ENCODE data around the gene TFCP2.

TFCP2 gene

GRCh38 chr12:51055060-51055459 is 117.9 kb downstream of the TFCP2 start:
- no peak for DNase-seq (ENCODE audit: low read depth)
- H3K4me3 ChIP-seq (ENCODE audit: control insufficient read depth, low read depth, low read length): no peak overlapping the region
- TF ChIP-seq, protein P1, sequence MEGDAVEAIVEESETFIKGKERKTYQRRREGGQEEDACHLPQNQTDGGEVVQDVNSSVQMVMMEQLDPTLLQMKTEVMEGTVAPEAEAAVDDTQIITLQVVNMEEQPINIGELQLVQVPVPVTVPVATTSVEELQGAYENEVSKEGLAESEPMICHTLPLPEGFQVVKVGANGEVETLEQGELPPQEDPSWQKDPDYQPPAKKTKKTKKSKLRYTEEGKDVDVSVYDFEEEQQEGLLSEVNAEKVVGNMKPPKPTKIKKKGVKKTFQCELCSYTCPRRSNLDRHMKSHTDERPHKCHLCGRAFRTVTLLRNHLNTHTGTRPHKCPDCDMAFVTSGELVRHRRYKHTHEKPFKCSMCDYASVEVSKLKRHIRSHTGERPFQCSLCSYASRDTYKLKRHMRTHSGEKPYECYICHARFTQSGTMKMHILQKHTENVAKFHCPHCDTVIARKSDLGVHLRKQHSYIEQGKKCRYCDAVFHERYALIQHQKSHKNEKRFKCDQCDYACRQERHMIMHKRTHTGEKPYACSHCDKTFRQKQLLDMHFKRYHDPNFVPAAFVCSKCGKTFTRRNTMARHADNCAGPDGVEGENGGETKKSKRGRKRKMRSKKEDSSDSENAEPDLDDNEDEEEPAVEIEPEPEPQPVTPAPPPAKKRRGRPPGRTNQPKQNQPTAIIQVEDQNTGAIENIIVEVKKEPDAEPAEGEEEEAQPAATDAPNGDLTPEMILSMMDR (conservative IDR thresholded peaks at IDR 0.05; ENCODE audit: control insufficient read depth, insufficient read depth, low read depth, low read length): no peak

GRCh38 chr12:51051787-51052186 is 121.1 kb downstream of the TFCP2 start:
- H3K4me3 ChIP-seq (ENCODE audit: control insufficient read depth, low read depth, low read length): no peak overlapping the region
- DNase-seq (ENCODE audit: low read depth): no peak
- TF ChIP-seq, protein P1 (conservative IDR thresholded peaks at IDR 0.05; ENCODE audit: control insufficient read depth, insufficient read depth, low read depth, low read length): no peak

- TF ChIP-seq, protein P1 (conservative IDR thresholded peaks at IDR 0.05; ENCODE audit: control insufficient read depth, insufficient read depth, low read depth, low read length): no peak
- peak overlapping the region; percentile 79 for H3K4me3 ChIP-seq (ENCODE audit: control insufficient read depth, low read depth, low read length)
- DNase-seq (ENCODE audit: low read depth): no peak
Measured at GRCh38 chr12:51049525-51049924, 123.4 kb downstream of the TFCP2 start.

DNA sequence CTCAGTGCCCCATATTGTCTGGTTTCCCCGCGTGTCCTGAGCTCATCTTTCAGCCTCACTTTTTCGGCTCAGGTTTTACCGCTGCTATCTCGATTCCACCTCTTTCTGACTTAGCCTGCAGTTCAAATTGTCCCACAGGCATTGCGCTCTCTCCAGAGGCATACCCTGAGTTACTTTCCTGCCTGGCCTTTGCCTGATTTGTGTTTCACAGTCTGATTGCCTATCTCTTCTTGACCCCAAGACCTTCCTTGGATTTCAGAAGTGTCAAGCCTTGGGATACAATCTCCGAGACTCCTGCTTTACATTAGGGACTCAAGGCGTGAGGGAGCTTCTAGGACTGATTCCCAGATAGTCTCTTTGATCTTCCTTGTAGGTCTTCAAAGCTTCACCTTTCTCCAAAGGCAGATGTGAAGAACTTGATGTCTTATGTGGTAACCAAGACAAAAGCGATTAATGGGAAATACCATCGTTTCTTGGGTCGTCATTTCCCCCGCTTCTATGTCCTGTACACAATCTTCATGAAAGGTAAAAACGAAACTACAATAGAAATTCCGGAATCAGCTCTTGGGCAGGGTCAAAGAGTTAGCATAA is 124.2 kb downstream of the TFCP2 start:
- TF ChIP-seq, protein P1 (conservative IDR thresholded peaks at IDR 0.05; ENCODE audit: control insufficient read depth, insufficient read depth, low read depth, low read length): no peak
- DNase-seq (ENCODE audit: low read depth): peak; percentile 6
- H3K4me3 ChIP-seq (ENCODE audit: control insufficient read depth, low read depth, low read length): peak overlapping the region; percentile 79

DNA sequence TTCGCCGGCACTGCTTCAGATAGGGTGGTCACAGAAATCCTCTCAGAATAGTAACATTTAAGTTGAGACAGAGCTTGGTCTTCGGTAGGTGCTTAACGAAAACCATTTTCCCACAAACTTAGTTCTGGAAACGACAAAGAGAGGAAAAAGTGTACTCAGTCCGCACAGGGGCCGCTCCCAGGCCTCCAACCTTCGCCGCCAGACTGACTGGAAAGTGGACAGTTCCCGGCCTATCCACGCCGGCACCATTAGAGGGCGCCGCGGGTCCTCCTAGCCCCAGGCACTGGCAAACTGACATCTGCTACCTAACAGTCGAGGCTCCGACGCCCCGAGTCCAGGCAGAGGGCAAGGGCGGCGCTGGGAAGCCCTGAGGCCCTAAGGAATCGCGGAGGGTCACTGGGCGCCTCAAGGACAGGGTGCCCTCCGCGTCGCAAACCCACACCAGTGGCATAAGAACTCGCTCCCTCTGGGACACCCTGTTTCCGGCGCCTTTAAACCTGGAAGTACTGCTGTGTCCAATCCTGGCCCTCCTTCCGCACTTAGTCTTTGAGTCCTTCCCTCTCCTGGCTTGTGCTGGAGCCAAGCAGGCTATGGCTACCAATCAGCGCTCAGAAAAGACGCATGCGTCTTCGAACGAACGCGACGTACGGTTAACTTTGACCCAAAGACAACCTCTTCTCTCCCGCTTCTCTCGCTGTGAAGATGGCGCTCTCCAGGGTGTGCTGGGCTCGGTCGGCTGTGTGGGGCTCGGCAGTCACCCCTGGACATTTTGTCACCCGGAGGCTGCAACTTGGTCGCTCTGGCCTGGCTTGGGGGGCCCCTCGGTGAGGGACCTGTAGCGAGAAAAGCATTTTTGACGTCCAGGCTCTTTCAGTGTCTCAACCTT is 125.0 kb downstream of the TFCP2 start, which contains the start of gene LETMD1:
TSS of gene LETMD1 (plus strand) at position 673 of the 886 bp plus-strand sequence. CDS start at position 703, 30 bp downstream.
- H3K4me3 ChIP-seq (ENCODE audit: control insufficient read depth, low read depth, low read length): peak within 1 kb of the TSS; percentile 79
- DNase-seq (ENCODE audit: low read depth): peak; percentile 99
- TF ChIP-seq, protein P1 (conservative IDR thresholded peaks at IDR 0.05; ENCODE audit: control insufficient read depth, insufficient read depth, low read depth, low read length): peak; percentile 85
